Ovary (tissue), 3 donors: ENCODE data around the gene VAX1.

Source experiments
- EP300 ChIP-seq: sonication (generic); formaldehyde crosslinking; IDR thresholded peaks from one replicate; pipeline ENCODE4 v1.6.1; 2017; ENCODE audit warnings: antibody characterized with exemption
- TF ChIP-seq, protein P1 (sequence below), 3 donors: fragments of 450-650 bp in 2 of 3; fragments of 200-600 bp in 1 of 3; IDR thresholded peaks; one replicate each; pipeline versions ENCODE4 v1.5.1 to v1.8.0; 2016 to 2022; ENCODE audit warnings: antibody characterized with exemption in 3 of 3, mild to moderate bottlenecking in 1 of 3
- donor health status: DM: no; HTN: no; CAD: no.

DNA sequence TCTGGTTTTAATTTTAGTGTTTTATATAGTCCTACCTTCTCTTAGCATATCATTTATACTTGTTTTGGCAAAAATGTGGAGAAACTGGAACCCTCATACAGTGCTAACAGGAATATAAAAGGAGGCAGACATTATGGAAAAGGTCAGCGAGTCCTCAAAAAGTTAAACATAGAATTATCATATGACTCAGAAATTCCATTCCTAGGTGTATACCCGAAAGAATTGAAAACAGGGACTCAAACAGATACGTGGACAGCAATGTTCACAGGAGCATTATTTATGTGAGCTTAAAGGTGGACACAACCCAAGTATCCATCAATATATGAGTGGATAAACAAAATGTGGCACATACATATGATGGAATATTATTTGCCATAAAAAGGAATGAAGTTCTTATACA, 51.5 kb downstream of the VAX1 start:
- TF ChIP-seq, protein P1, sequence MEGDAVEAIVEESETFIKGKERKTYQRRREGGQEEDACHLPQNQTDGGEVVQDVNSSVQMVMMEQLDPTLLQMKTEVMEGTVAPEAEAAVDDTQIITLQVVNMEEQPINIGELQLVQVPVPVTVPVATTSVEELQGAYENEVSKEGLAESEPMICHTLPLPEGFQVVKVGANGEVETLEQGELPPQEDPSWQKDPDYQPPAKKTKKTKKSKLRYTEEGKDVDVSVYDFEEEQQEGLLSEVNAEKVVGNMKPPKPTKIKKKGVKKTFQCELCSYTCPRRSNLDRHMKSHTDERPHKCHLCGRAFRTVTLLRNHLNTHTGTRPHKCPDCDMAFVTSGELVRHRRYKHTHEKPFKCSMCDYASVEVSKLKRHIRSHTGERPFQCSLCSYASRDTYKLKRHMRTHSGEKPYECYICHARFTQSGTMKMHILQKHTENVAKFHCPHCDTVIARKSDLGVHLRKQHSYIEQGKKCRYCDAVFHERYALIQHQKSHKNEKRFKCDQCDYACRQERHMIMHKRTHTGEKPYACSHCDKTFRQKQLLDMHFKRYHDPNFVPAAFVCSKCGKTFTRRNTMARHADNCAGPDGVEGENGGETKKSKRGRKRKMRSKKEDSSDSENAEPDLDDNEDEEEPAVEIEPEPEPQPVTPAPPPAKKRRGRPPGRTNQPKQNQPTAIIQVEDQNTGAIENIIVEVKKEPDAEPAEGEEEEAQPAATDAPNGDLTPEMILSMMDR (IDR thresholded peaks at IDR 0.05), result no peak
- no peak for TF ChIP-seq EP300
